ENCODE measurements around the gene KIAA0319L.
"Not testable (repeated sequence)": the region's sequence is repeated elsewhere in the genome, so short reads cannot be mapped to it uniquely, and the experiment has no call there.

The KIAA0319L gene

DNA sequence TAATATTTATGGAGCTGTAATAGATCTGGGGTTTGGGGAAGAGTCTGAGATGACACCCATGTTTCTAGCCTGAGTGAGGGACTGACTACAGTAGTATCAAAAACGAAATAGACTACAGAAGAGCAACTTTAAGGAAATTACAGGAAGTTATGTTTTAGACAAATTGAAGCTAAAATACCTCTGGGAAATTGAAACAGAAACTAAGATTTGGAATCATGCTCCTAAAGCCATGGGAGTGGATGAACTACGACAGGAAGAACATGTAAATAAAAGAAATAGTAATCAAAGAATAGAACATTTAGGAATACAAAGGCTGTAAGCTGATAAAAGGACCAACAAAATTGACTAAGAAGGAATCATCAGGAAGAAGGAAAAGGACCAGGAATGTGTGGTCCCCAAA, 68.9 kb downstream of the KIAA0319L start:
- POLR2A ChIA-PET = no interaction called here
- TF ChIP-seq, protein P1, sequence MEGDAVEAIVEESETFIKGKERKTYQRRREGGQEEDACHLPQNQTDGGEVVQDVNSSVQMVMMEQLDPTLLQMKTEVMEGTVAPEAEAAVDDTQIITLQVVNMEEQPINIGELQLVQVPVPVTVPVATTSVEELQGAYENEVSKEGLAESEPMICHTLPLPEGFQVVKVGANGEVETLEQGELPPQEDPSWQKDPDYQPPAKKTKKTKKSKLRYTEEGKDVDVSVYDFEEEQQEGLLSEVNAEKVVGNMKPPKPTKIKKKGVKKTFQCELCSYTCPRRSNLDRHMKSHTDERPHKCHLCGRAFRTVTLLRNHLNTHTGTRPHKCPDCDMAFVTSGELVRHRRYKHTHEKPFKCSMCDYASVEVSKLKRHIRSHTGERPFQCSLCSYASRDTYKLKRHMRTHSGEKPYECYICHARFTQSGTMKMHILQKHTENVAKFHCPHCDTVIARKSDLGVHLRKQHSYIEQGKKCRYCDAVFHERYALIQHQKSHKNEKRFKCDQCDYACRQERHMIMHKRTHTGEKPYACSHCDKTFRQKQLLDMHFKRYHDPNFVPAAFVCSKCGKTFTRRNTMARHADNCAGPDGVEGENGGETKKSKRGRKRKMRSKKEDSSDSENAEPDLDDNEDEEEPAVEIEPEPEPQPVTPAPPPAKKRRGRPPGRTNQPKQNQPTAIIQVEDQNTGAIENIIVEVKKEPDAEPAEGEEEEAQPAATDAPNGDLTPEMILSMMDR (IDR thresholded peaks at IDR 0.05; ENCODE audit: control extremely low read depth, extremely low read depth, low read depth, missing control alignments) = no peak
- no peak for DNase-seq (ENCODE audit: extremely low spot score)
- CTCF ChIA-PET = interaction anchor here (0.9 to 2.7 kb wide), 4 partner anchors 9 to 44 kb away, joined by 3 to 8 read pairs (median 5); no protein-coding TSS in a partner anchor

DNA sequence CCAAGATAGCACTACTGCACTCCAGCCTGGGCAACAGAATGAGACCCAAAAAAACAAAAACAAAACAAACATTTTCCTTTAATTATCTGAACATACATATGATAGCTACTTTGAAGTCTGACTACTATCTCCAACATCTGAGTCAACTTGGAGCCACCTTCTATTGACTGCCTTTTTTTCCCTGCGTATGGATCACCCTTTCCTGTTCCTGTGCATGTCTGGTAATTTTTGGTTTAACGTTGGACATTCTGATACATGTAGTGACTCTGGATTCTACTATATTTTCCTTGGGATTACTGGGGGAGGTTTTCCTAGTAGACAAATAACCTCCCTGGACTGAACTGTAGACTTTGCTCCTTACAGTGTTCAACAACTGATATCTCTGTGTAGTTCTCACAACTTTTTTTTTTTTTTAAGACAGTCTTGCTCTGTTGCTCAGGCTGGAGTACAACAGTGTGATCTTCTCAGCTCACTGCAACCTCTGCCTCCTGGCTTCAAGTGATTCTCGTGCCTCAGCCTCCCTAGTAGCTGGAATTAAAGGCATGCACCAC, 70.3 kb downstream of the KIAA0319L start:
- CTCF ChIA-PET = interaction anchor here (0.8 to 1.5 kb wide), 2 partner anchors 20 to 57 kb away, joined by 3 read pairs; no protein-coding TSS in a partner anchor
- POLR2A ChIA-PET = no interaction called here
- TF ChIP-seq, protein P1 (IDR thresholded peaks at IDR 0.05; ENCODE audit: control extremely low read depth, extremely low read depth, low read depth, missing control alignments) = no peak

DNA sequence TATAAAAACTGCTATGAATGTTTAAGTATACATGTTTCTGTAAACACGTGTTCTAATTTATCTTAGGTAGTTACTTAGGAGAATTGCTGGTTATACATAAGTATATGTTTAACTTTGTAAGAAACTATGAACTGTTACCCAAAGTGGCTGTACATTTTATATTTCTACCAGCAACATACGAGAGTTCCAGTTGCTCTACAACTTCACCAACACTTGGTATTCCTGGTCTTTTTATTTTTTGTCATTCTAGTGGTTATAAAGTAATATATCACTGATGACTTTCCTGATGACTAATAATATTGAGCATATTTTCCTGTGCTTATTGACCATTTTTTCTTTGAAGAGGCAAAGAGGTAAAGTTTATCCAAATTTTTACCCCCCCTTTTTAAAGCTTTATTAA, 76.0 kb downstream of the KIAA0319L start:
- TF ChIP-seq, protein P1 (IDR thresholded peaks at IDR 0.05; ENCODE audit: control extremely low read depth, extremely low read depth, low read depth, missing control alignments) = no peak
- ChIA-PET POLR2A (no interaction called here), CTCF (no interaction called here)
- DNase-seq (ENCODE audit: extremely low spot score) = no peak

More for the DNA sequence above, 70.3 kb downstream of the KIAA0319L start:
- no peak for DNase-seq (ENCODE audit: extremely low spot score)

DNA sequence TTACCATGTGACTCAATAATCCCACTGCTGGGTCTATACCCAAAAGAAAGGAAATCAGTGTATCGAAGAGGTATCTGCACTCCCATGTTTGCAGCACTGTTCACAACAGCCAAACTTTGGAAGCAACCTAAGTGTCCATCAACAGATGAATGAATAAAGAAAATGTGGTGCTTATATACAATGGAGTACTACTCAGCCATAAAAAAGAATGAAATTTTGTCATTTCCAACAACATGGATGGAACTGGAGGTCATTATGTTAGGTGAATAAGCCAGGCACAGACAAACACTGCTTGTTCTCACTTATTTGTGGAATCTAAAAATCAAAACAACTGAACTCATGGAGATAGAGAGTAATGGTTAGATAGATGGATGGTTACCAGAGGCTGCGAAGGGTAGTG, 79.3 kb downstream of the KIAA0319L start:
- no peak for DNase-seq (ENCODE audit: extremely low spot score)
- TF ChIP-seq, protein P1 (IDR thresholded peaks at IDR 0.05; ENCODE audit: control extremely low read depth, extremely low read depth, low read depth, missing control alignments) = no peak
- ChIA-PET POLR2A (no interaction called here), CTCF (no interaction called here)

DNA sequence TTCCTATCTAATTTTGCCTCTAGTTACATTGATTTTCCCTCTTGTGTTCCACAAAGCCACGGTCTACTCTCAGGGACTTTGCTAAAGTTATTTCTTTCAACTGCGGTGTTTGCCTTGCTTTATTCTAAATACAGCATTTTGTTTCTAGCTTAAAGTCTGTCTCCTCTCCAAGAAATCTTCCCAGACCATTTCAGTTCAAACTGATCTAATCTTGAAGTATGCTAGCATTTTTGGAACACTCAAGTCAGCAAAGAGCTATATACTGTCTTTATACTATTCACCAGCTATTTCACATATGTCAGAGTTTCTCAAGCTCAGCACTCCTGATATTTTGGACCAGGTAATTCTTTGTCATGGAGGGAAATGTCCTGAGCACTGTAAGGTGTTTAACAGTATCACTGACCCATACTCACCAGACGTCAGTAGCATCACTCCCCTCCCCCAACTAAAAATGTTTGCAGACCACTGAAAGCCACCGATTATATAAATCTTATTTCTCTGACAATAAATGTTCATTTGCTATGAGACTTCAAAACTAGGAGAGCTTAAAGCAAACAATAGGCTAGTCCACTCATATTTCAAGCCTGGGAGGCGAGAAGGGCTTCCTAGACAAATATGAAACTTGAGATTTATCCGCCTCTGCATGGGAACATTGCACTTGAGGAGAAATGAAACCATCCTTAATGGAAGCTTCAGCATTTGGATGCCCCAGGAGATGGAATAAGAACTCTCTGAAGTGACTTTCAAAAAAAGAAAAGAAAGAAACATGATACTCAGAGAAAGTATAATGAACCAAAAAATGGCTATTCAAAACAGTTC, 81.1 kb downstream of the KIAA0319L start:
- CTCF ChIA-PET = interaction anchor here (0.9 to 2.1 kb wide), 5 partner anchors 9 to 97 kb away, joined by 3 to 7 read pairs (median 3); no protein-coding TSS in a partner anchor
- DNase-seq (ENCODE audit: extremely low spot score) = no peak
- TF ChIP-seq, protein P1 (IDR thresholded peaks at IDR 0.05; ENCODE audit: control extremely low read depth, extremely low read depth, low read depth, missing control alignments) = no peak
- POLR2A ChIA-PET = no interaction called here

DNA sequence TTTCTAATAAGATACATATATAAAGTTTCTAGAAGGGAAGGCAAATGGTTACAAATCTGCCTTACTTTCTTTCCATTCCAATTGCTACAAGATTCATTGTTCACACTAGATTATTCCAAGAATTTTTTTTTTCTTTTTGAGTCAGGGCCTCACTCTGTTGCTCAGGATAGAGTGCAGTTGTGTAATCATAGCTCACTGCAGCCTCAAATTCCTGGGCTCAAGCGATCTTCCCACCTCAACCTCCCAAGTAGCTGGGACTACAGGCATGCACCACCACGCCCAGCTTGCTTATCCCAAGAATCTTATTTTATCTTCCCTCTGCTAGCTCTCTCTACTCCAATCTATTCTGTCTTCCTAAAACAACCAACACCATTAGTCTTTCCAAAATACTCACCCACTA, 81.8 kb downstream of the KIAA0319L start:
- ChIA-PET CTCF (interaction anchor here (0.9 to 2.1 kb wide), 5 partner anchors 9 to 96 kb away, joined by 3 to 7 read pairs (median 3); no protein-coding TSS in a partner anchor), POLR2A (no interaction called here)
- DNase-seq (ENCODE audit: extremely low spot score) = no peak
- TF ChIP-seq, protein P1 (IDR thresholded peaks at IDR 0.05; ENCODE audit: control extremely low read depth, extremely low read depth, low read depth, missing control alignments) = no peak

DNA sequence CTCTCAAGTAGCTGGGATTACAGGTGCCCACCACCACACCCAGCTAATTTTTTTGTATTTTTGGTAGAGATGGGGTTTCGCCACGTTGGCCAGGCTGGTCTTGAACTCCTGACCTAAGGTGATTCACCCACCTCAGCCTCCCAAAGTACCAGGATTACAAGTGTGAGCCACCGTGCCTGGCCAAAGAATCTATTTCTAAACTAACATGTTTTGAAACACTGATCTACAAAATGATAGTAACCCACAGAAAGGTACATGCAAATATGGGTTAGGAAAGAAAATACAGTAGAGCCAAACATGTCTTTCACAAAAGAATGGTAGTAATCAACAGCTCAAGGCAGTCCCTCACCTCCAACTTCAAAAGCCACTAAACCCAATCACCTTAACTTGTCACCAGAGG, 84.0 kb downstream of the KIAA0319L start:
- CTCF ChIA-PET = interaction anchor here (1.7 kb wide), 1 partner anchor 22 kb away, joined by 6 read pairs; no protein-coding TSS in a partner anchor
- POLR2A ChIA-PET; DNase-seq (ENCODE audit: extremely low spot score): not testable (repeated sequence)

All from GM10248 (cell line).